Astrocyte (in vitro differentiated cells and primary cell): Measurements from ENCODE around the gene TAF3.

Source experiments
- EZH2 ChIP-seq: IDR thresholded peaks from 2 replicates; pipeline ENCODE4 v1.6.1; 2012; ENCODE audit warnings: mild to moderate bottlenecking, low read length, inconsistent platforms; ENCODE audit not compliant: insufficient read depth
- TF ChIP-seq, protein P1 (sequence below): IDR thresholded peaks from 2 replicates; pipeline ENCODE4 v1.5.1; 2011; ENCODE audit warnings: low read depth, mild to moderate bottlenecking, inconsistent platforms, low read length, moderate library complexity; ENCODE audit not compliant: insufficient read depth

DNA sequence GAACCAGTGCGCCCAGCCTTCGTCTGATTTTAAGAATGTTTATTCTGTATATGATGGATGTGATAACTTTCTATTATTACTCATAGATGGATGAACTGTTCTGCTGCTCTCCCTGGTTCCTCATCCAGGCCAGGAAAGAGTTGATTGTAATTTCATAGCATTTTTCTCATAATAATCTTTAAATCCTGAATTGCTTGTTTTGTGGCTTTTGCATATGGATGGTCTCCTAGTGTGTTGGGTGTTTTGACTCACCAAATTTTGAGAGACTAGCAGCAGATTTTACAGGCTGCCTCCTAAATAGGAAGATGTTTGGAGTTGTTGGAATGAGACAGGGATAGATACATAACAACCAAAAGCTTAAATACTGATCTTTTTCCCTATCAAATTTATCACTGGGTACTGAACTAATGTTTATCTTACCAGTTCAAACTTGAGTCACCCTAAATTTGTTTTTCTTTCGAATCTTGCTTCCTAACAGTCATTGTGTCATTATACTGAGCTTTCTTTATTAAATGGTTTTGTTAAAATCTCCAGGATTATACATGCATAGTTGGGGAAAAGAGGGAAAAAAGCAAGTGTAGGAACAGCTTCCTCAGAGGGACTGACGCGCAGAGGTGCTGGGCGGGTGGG, 130.2 kb downstream of the TAF3 start:
- TF ChIP-seq, protein P1, sequence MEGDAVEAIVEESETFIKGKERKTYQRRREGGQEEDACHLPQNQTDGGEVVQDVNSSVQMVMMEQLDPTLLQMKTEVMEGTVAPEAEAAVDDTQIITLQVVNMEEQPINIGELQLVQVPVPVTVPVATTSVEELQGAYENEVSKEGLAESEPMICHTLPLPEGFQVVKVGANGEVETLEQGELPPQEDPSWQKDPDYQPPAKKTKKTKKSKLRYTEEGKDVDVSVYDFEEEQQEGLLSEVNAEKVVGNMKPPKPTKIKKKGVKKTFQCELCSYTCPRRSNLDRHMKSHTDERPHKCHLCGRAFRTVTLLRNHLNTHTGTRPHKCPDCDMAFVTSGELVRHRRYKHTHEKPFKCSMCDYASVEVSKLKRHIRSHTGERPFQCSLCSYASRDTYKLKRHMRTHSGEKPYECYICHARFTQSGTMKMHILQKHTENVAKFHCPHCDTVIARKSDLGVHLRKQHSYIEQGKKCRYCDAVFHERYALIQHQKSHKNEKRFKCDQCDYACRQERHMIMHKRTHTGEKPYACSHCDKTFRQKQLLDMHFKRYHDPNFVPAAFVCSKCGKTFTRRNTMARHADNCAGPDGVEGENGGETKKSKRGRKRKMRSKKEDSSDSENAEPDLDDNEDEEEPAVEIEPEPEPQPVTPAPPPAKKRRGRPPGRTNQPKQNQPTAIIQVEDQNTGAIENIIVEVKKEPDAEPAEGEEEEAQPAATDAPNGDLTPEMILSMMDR = no peak
- TF ChIP-seq EZH2 = no peak
